Muscle of arm (tissue), 12 donors: ENCODE measurements around the gene RPS6KB2. TPM values are rescaled to one million over a fixed set of nuclear protein-coding genes. Genes with fewer than 3 reads are reported as not detected.
"Not testable (repeated sequence)": the region's sequence is repeated elsewhere in the genome, so short reads cannot be mapped to it uniquely, and the experiment has no call there.

Experiments
- DNase-seq: peaks from one replicate; pipeline ENCODE4 v3.0.0-alpha.2; 2013
- polyA plus RNA-seq, 12 donors: library from polyadenylated mRNA; unstranded; fragments of 120-200 nt; gene quantifications; one replicate each; pipeline ENCODE4 v1.2.1, GENCODE V29; 2013; ENCODE audit not compliant: insufficient read length in 12 of 12

The RPS6KB2 gene
- polyA plus RNA-seq, 12 donors, result 29.4 to 60.0 (median 32.1) TPM; not detected in 1

- no peak for DNase-seq
Measured at GRCh38 chr11:67423891-67424613, 4.2 kb upstream of the RPS6KB2 start.

- not testable (repeated sequence) for DNase-seq
Measured at GRCh38 chr11:67427364-67427859, 882 bp upstream of the RPS6KB2 start.

GRCh38 chr11:67429038-67429668, 859 bp downstream of the RPS6KB2 start:
- no peak for DNase-seq

- DNase-seq, result no peak
Measured at GRCh38 chr11:67429722-67430121, 1.4 kb downstream of the RPS6KB2 start.

- DNase-seq, result no peak
Measured at GRCh38 chr11:67431346-67432249, 3.3 kb downstream of the RPS6KB2 start.

GRCh38 chr11:67432655-67433349, 4.5 kb downstream of the RPS6KB2 start:
- no peak for DNase-seq

- no peak for DNase-seq
Measured at GRCh38 chr11:67433536-67434394, 5.5 kb downstream of the RPS6KB2 start.

GRCh38 chr11:67434395-67434881, 6.1 kb downstream of the RPS6KB2 start:
- DNase-seq, result no peak

- no peak for DNase-seq
Measured at GRCh38 chr11:67435031-67435726, 6.9 kb downstream of the RPS6KB2 start.

- DNase-seq, result no peak
Measured at GRCh38 chr11:67435727-67436458, 7.6 kb downstream of the RPS6KB2 start.

- DNase-seq, result no peak
Measured at GRCh38 chr11:67436459-67437081, 8.3 kb downstream of the RPS6KB2 start.

GRCh38 chr11:67437082-67437808, 9.0 kb downstream of the RPS6KB2 start, which contains the start of gene PTPRCAP:
Gene PTPRCAP (minus strand): TSS chr11:67437682. CDS start chr11:67437619, 63 bp downstream.
- no peak for DNase-seq

- no peak for DNase-seq
Measured at GRCh38 chr11:67437809-67438157, 9.5 kb downstream of the RPS6KB2 start.

GRCh38 chr11:67438158-67438902, 10.0 kb downstream of the RPS6KB2 start:
- no peak for DNase-seq

- DNase-seq, result no peak
Measured at GRCh38 chr11:67439321-67440228, 11.3 kb downstream of the RPS6KB2 start.
